NCI-H226 (cell line): ENCODE data around the gene SUCNR1.
"Not testable (repeated sequence)": the region's sequence is repeated elsewhere in the genome, so short reads cannot be mapped to it uniquely, and the experiment has no call there.

ENCODE experiments used
- DNase-seq: peaks from one replicate; pipeline ENCODE4 v3.0.0-alpha.2; 2015

SUCNR1 gene

DNA sequence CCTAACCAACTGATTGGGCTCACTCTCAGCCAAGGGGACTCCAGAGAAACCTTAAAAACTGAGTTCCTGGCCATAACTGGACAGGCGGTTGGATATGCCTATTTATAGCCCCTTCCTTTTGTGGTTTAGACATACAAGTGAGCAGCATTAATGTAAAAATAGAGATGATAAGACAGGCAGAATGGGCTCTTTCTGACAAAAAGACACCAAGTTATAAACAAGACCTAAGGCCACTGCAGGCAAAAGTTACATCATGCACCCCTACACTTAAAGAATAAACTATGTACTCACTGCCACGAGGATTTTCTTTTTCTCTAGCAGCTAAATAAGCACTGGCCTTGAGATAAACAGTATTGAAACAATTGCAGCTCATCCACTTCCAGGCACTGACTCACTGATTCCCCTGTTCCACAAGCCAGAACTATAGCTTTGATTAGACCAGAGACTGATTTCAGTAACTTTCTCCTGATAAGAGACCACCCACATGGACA is 30.1 kb downstream of the SUCNR1 start:
- no peak for DNase-seq

GRCh38 chr3:151905647-151906046 is 32.2 kb downstream of the SUCNR1 start:
- DNase-seq, result no peak

GRCh38 chr3:151906751-151907150 is 33.3 kb downstream of the SUCNR1 start:
- DNase-seq, result no peak

GRCh38 chr3:151908399-151908798 is 35.0 kb downstream of the SUCNR1 start:
- no peak for DNase-seq

DNA sequence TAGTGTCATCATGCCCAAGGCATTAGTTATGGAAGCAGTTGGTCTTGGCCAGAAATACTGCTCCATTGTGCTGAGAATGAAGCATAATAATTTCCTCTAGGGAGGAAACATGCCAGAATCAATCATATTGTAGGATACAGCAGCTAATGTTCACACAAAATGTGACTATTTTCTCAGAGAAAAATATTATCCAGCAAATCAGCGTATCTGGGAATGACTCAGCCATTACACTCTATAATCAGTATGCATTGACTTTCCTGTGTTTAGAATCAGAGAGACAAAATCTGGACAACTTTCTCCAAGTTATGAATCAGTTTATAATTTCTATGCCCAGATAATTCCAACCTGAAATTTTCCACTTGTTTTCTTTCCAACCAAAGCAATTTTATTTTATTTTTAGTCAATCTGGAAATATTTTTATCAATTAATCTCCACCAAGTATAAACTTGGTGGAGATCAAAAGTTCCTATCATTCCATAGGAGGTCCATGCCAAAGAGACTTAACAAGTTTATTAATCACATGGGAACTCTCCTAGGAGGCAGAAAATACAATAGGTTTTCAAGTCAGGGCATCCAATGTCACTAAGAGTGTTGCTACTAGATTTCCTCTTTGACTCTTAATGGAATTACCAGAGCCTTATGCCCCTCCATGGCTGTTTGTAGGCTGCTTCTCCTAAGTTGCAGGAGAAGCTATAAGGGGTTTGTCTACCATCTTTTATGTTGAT is 36.4 kb downstream of the SUCNR1 start:
- peak; percentile 9 for DNase-seq

GRCh38 chr3:151911462-151911861 is 38.0 kb downstream of the SUCNR1 start:
- DNase-seq, result peak; percentile 71

- peak; percentile 76 for DNase-seq
These were observed 38.6 kb downstream of the SUCNR1 start for GRCh38 chr3:151912028-151912427.

- no peak for DNase-seq
These were observed 43.3 kb downstream of the SUCNR1 start for GRCh38 chr3:151916781-151917180.

DNA sequence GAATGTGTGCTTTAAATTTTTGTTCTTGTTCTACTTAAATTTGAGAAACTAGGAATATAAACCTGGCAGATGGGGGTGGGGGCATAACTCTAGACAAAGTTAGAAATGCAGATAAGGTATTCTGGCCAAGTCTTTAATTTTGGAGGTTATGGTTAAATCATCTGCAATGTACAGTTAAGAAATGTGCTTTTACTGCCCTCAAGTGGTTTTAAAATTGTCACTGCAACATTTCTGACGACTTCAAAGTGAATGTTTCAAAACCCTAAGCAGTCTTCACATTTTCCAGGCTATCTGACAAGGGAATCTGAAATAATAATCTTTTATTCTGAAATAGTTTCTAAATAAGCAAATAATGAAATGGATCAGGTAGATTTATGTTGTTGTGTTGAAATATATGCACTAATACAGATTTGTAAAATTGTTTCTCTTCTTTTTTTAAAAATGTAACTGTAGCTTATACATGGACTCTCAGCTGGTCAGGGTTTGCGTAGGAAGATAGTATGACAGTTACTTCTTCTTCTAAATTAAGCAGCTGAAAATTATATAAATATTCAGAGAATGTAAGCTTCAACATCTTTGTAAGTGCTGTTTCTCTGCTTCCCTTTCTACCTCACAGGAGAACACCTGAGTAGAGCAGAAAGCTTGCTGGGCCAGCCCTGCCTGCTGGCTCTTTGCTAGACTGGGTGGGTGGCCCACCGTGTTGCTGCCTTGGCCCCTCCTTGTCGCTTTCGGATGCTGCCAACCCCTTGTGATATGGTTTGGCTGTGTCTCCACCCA is 45.0 kb downstream of the SUCNR1 start:
- peak; percentile 28 for DNase-seq

DNA sequence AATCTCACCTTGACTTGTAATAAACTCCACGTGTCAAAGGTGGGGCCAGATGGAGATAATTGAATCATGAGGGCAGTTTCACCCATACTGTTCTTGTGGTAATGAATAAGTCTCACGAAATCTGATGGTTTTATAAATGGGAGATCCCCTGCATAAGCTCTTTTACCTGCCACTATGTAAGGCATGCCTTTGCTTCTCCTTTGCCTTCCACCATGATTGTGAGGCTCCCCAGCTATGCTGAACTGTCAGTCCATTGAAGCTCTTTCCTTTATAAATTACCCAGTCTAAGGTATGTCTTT is 45.5 kb downstream of the SUCNR1 start:
- no peak for DNase-seq

- no peak for DNase-seq
These were observed 46.0 kb downstream of the SUCNR1 start for GRCh38 chr3:151919446-151919845.

DNA sequence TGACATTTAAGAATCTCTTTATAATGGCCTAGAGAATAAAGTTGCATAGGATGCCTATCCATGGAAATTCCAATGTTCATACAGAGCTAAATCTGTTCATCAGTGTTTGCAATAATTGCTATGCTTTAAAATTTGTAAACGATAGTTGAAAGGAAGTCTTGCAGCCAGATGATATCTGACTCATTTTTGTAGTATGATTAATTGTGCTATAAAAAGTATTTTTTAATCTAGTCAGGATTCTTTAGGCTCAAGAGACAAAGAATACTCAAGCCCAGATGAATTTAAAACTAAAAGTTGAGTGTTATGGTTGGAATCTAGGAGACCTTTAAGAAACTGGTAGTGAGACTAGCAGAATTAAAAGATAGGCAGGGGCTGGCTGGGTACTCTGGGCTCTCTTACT is 50.5 kb downstream of the SUCNR1 start:
- peak; percentile 15 for DNase-seq

- no peak for DNase-seq
These were observed 51.3 kb downstream of the SUCNR1 start for GRCh38 chr3:151924753-151925152.

DNA sequence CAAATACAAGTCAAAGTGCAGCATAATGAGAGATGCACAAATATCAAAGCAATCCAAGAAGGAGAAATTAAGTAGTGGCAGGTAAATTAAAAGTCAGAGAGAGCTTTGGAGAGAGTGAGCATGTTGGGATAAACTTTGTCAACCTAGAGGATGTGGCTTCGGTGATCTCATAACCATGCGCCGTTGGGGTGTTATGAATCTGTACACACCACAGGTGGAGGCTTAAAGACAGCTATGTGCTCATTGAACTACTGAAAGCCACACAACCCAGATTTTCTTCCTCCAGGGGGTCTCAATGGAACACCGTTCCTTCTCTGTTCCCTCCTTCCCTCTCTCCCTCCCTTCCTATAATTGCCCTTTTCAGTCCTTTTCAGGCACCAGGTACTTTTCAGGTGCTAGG is 52.0 kb downstream of the SUCNR1 start:
- DNase-seq, result no peak

DNA sequence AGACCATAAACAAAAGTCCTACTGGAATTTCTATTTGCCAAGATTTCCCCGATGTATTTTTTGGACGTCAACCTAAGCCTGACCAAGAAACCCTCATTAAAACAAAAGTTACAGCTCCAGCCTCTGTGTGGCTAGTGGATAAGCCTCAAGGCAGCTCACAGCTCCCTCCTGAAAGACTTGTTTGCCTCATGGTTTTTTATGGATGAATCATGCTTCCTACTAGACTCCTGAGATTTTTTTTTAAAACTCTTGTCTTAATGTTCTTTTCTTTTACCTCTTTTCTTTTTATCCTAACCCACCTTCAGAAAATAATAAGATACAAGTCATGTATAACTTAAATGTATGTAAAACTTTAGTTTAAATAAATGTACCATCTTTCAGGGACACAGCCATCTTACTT is 52.4 kb downstream of the SUCNR1 start:
- DNase-seq, result peak; percentile 62

- DNase-seq, result no peak
These were observed 53.5 kb downstream of the SUCNR1 start for GRCh38 chr3:151926956-151927355.

DNA sequence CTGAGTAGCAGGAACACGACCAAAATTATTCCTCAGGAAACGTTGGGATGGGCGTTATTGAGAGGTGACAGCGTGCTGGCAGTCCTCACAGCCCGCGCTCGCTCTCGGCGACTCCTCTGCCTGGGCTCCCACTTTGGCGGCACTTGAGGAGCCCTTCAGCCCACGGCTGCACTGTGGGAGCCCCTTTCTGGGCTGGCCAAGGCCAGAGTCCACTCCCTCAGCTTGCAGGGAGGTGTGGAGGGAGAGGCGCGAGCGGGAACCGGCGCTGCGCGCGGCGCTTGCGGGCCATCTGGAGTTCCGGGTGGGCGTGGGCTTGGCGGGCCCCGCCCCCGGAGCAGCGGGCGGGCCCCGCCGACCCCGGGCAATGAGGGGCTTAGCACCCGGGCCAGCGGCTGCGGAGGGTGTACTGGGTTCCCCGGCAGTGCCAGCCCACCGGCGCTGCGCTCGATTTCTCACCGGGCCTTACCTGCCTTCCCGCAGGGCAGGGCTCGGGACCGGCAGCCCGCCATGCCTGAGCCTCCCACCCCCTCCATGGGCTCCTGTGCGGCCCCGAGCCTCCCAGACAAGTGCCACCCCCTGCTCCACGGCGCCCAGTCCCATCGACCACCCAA is 54.6 kb downstream of the SUCNR1 start:
- DNase-seq, result not testable (repeated sequence)

DNA sequence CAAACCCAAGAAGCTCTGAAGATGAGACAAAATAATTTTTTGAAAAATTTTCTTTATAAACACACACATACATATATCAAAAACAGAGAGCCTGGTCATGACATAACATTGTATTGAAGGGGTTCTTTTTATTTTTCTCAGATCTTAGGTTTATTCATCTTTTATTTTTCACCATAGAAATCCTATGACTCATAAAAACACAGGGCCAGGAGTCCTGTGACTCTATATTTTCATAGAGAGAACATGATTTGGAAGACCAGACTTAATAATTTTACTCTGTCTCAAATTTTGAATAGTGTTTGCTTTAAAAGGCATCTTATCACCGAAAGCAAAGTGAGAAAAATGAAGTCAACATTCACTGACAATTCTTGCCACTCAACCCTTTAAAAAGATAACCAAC is 57.7 kb downstream of the SUCNR1 start:
- DNase-seq, result no peak

DNA sequence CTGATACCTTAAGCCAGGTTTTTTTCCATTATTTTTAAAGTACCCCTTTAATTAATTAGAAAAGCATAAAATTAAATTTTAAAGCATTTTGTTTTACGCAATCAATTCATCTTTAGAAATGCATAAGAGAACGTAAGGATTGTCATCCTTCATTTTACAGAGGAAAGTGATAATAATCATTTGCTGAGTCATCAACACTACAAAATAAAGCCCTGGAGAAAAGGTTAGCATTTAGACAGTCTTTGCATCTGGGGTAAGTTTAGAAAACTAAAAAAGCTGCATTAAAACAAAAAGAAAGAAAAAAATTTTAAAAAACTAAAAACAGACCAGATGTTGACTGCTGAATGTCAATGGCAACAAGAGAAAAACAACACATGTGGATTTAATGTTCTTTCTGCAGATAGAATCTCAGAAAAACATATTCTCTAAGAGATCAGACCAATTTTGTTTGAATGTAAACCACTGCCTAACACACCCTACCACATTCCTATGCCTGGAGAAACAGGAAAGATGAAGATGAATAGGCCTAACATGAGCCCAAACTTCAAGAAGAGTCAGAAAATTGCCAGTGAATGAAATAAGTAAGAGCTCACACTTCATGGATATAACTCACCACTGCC is 59.9 kb downstream of the SUCNR1 start:
- DNase-seq, result no peak
